Parathyroid adenoma (tissue), 2 donors: ENCODE results near the gene SOX8.

Experiments used
- H2AFZ ChIP-seq: fragments of 300-600 bp; sonication (generic); one replicate; pipeline ENCODE4 v1.7.0; 2017; ENCODE audit warnings: antibody characterized with exemption, mild to moderate bottlenecking
- H3K27ac ChIP-seq: fragments of 300-600 bp; sonication (generic); one replicate; pipeline ENCODE4 v1.7.0; 2017
- H3K27me3 ChIP-seq: fragments of 300-600 bp; sonication (generic); one replicate; pipeline ENCODE4 v1.7.0; 2017; ENCODE audit warnings: low read length; ENCODE audit not compliant: control insufficient read depth, insufficient read depth
- H3K36me3 ChIP-seq: fragments of 300-600 bp; sonication (generic); one replicate; pipeline ENCODE4 v1.7.0; 2017; ENCODE audit warnings: low read length; ENCODE audit not compliant: control insufficient read depth, insufficient read depth
- H3K4me1 ChIP-seq: fragments of 300-600 bp; sonication (generic); one replicate; pipeline ENCODE4 v1.7.0; 2017; ENCODE audit warnings: control low read depth
- H3K4me2 ChIP-seq: fragments of 300-600 bp; sonication (generic); one replicate; pipeline ENCODE4 v1.7.0; 2017; ENCODE audit warnings: low read length
- H3K4me3 ChIP-seq: fragments of 300-600 bp; sonication (generic); one replicate; pipeline ENCODE4 v1.7.0; 2017; ENCODE audit warnings: low read depth, low read length
- H3K79me2 ChIP-seq: fragments of 300-600 bp; sonication (generic); one replicate; pipeline ENCODE4 v1.7.0; 2017; ENCODE audit warnings: control low read depth
- H3K9ac ChIP-seq: fragments of 300-600 bp; sonication (generic); one replicate; pipeline ENCODE4 v1.7.0; 2017; ENCODE audit warnings: mild to moderate bottlenecking
- H3K9me3 ChIP-seq: fragments of 300-600 bp; sonication (generic); one replicate; pipeline ENCODE4 v1.7.0; 2017; ENCODE audit warnings: low read length; ENCODE audit not compliant: control insufficient read depth
- TF ChIP-seq, protein P1 (sequence below): fragments of 300-600 bp; sonication (generic); IDR thresholded peaks from one replicate; pipeline ENCODE4 v1.7.0; 2017; ENCODE audit warnings: antibody characterized with exemption, mild to moderate bottlenecking
- donor health status: primary hyperparathyroidism.

The SOX8 gene

GRCh38 chr16:989354-989814, 7.8 kb downstream of the SOX8 start:
- H3K27ac ChIP-seq = no peak overlapping the region

DNA sequence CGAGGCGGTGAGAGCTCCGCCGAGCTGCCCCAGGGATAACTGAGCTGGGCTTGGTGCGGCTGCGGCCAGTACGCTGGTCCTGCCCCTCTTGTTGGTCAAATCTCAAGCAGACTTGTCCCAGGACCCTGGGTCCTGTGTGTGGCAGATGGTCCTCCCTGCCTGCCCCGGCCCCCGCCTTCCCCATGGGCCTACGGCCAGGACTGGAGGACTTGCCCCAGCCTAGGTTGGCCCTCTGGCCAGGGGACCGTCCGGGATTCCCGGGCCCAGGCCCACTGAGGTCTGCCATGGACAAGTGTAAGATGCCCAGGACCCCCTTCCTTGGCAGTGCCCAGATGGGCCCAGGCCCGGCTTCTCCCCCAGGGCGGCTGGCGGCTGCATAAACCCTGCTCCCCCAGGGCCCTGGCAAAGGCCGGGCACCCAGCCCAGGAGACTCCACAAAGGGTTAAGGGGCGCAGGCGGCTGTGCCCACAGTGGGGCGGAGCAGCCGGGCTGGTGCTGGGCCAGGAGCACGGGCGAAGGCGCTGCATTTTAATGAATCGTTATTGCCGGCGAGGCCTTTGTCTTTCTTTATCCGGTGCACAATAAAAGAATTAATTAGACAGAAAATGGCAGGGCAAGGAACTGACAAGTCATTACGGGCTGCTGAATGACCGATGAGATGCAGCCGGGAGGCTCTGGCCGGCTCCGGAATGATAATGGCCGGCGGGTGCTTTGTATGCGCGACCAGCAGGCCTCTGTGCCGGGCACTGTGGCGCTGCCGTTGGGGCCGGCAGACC, 9.1 kb downstream of the SOX8 start:
- H3K4me1 ChIP-seq = no peaks in the 10 kb centered on the region
- H3K79me2 ChIP-seq = no peaks in the 10 kb centered on the region
- peaks cover 5% of the 10 kb centered on the region for H3K9me3 ChIP-seq
- H3K4me2 ChIP-seq = no peak overlapping the region
- H3K27ac ChIP-seq = no peak overlapping the region
- no peak overlapping the region for H3K4me3 ChIP-seq
- TF ChIP-seq, protein P1, sequence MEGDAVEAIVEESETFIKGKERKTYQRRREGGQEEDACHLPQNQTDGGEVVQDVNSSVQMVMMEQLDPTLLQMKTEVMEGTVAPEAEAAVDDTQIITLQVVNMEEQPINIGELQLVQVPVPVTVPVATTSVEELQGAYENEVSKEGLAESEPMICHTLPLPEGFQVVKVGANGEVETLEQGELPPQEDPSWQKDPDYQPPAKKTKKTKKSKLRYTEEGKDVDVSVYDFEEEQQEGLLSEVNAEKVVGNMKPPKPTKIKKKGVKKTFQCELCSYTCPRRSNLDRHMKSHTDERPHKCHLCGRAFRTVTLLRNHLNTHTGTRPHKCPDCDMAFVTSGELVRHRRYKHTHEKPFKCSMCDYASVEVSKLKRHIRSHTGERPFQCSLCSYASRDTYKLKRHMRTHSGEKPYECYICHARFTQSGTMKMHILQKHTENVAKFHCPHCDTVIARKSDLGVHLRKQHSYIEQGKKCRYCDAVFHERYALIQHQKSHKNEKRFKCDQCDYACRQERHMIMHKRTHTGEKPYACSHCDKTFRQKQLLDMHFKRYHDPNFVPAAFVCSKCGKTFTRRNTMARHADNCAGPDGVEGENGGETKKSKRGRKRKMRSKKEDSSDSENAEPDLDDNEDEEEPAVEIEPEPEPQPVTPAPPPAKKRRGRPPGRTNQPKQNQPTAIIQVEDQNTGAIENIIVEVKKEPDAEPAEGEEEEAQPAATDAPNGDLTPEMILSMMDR = no peak
- no peak overlapping the region for H3K9ac ChIP-seq
- H2AFZ ChIP-seq = no peak overlapping the region
- no peaks in the 10 kb centered on the region for H3K36me3 ChIP-seq
- H3K27me3 ChIP-seq = no peaks in the 10 kb centered on the region

More at GRCh38 chr16:989354-989814, 7.8 kb downstream of the SOX8 start:
- Histone ChIP-seq H3K4me2 (no peak overlapping the region), H3K4me3 (no peak overlapping the region), H3K36me3 (no peaks in the 10 kb centered on the region), H3K9me3 (no peaks in the 10 kb centered on the region), H2AFZ (no peak overlapping the region), H3K27me3 (no peaks in the 10 kb centered on the region), H3K79me2 (no peaks in the 10 kb centered on the region), H3K4me1 (no peaks in the 10 kb centered on the region), H3K9ac (no peak overlapping the region)
- TF ChIP-seq, protein P1 = no peak

GRCh38 chr16:991345-991744, 9.8 kb downstream of the SOX8 start:
- H3K27ac ChIP-seq = no peak overlapping the region
- no peak overlapping the region for H3K9ac ChIP-seq
- no peaks in the 10 kb centered on the region for H3K27me3 ChIP-seq
- H3K36me3 ChIP-seq = no peaks in the 10 kb centered on the region
- TF ChIP-seq, protein P1 = no peak
- no peaks in the 10 kb centered on the region for H3K79me2 ChIP-seq
- H3K4me3 ChIP-seq = no peak overlapping the region
- H2AFZ ChIP-seq = no peak overlapping the region
- H3K4me2 ChIP-seq = no peak overlapping the region
- H3K4me1 ChIP-seq = no peaks in the 10 kb centered on the region
- peaks cover 5% of the 10 kb centered on the region for H3K9me3 ChIP-seq

DNA sequence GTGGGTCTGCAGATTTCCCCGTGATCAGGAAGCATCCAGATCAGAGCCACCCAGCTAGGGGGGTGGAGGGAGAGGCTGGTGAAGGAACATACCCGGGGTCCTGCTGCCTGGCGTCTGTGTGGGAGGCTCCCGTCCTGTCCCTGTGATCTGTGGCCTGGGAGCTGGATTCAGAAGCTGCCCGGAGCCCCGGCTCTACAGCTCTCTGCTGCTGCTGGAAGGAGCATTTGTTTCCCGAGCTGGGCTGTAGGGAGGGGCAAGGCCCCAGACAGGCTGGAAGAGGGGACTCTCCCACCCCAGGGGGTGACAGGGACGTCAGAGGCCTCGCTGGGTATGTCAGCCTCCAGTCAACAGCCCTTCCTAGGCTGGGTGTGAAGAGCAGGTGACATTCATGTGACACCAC, 10.2 kb downstream of the SOX8 start:
- no peak overlapping the region for H3K4me2 ChIP-seq
- peaks cover 5% of the 10 kb centered on the region for H3K9me3 ChIP-seq
- H3K4me1 ChIP-seq = no peaks in the 10 kb centered on the region
- no peak overlapping the region for H3K4me3 ChIP-seq
- TF ChIP-seq, protein P1 = no peak
- H3K79me2 ChIP-seq = no peaks in the 10 kb centered on the region
- H3K9ac ChIP-seq = no peak overlapping the region
- H3K27me3 ChIP-seq = no peaks in the 10 kb centered on the region
- no peak overlapping the region for H2AFZ ChIP-seq
- no peak overlapping the region for H3K27ac ChIP-seq
- no peaks in the 10 kb centered on the region for H3K36me3 ChIP-seq

DNA sequence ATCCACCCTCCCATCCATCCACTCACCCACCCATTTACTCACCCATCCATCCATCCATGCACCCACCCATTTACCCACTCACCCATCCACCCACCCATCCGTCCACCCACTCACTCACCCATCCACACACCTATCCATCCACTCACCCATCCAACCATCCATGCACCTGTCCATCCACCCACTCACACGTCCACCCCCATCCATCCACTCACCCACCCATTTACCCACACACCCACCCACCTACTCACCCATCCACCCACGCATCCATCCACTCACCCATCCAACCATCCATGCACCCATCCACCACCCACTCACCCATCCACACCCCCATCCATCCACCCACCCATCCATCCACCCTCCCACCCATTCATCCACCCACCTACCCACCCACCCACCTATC, 12.2 kb downstream of the SOX8 start:
- Histone ChIP-seq H3K27ac (no peak overlapping the region), H3K9me3 (peaks cover 5% of the 10 kb centered on the region), H3K79me2 (no peaks in the 10 kb centered on the region), H3K36me3 (no peaks in the 10 kb centered on the region), H3K27me3 (no peaks in the 10 kb centered on the region), H3K4me3 (no peak overlapping the region), H3K4me1 (no peaks in the 10 kb centered on the region), H3K4me2 (no peak overlapping the region), H3K9ac (no peak overlapping the region), H2AFZ (no peak overlapping the region)
- TF ChIP-seq, protein P1 = no peak
